ENCODE measurements around the gene JAK3. TPM values are rescaled to one million over a fixed set of nuclear protein-coding genes. Genes with fewer than 3 reads are reported as not detected.

The JAK3 gene
- total and polyA plus RNA-seq, 10 of the 15 experiments (the other 5 are each of a cell fraction or from before 2014, with no cell fraction given) = 7.8 to 67.9 (median 33.3) TPM

- TF ChIP-seq EP300 (IDR thresholded peaks at IDR 0.05; ENCODE audit: borderline replicate concordance in 1 of 2, control insufficient read depth in 1 of 2, low read depth in 2 of 2, low read length in 2 of 2) (peak; percentile 67 to 72; a peak in 2 of 4 replicates), TBL1XR1 (IDR thresholded peaks at IDR 0.05; ENCODE audit: low read depth, low read length) (peak; percentile 86; the same call in 1 of the 2 replicates), SMARCA5 (IDR thresholded peaks at IDR 0.05) (no peak; the same call in 1 of the 2 replicates), NKRF (conservative IDR thresholded peaks at IDR 0.05) (no peak), KLF5 (IDR thresholded peaks at IDR 0.05; ENCODE audit: partially characterized antibody) (peak; percentile 67), POU2F2 (IDR thresholded peaks at IDR 0.05; ENCODE audit: borderline replicate concordance, low read depth, low read length) (peak; percentile 73; the same call in 1 of the 3 replicates), STAT3 (IDR thresholded peaks at IDR 0.05; ENCODE audit: low read depth, low read length) (no peak), SPI1 (IDR thresholded peaks at IDR 0.05; ENCODE audit: borderline replicate concordance, insufficient read depth, low read depth, low read length) (no peak), GATAD2B (conservative IDR thresholded peaks at IDR 0.05; ENCODE audit: low read depth) (peak; percentile 86), CBFB (IDR thresholded peaks at IDR 0.05; ENCODE audit: low read depth) (peak; percentile 78; the same call in 1 of the 2 replicates), PBX3 (IDR thresholded peaks at IDR 0.05; ENCODE audit: insufficient replicate concordance, low read depth, low read length) (no peak), POLR2AphosphoS5 (IDR thresholded peaks at IDR 0.05; ENCODE audit: low read length) (no peak), SKIL (IDR thresholded peaks at IDR 0.05; ENCODE audit: low read depth, poor library complexity, severe bottlenecking) (peak; percentile 97), TAF1 (IDR thresholded peaks at IDR 0.05; ENCODE audit: borderline replicate concordance, low read depth, low read length) (no peak), RB1 (IDR thresholded peaks at IDR 0.05; ENCODE audit: borderline replicate concordance) (no peak), BCL3 (IDR thresholded peaks at IDR 0.05; ENCODE audit: borderline replicate concordance, insufficient read depth, low read depth, low read length, poor library complexity, severe bottlenecking) (peak; percentile 99), EZH2 (IDR thresholded peaks at IDR 0.05; ENCODE audit: borderline replicate concordance, control insufficient read depth, low read depth, low read length) (no peak), SMAD5 (IDR thresholded peaks at IDR 0.05; ENCODE audit: low read depth) (no peak)
Measured at GRCh38 chr19:17775991-17776803, 71.6 kb downstream of the JAK3 start (continued).

Data from GM12878 (cell line).